DND-41 (cell line): ENCODE results near the gene MMP10.

Experiments used
- ATAC-seq: fragments of 200-7000 bp; cut with Tn5 transposase; 3 replicates; pipeline ENCODE4 v1.9.1; 2021; ENCODE audit warnings: low read depth; ENCODE audit not compliant: insufficient read depth
- DNase-seq: peaks from one replicate; pipeline ENCODE4 v3.0.0-alpha.2; 2020
- H2AFZ ChIP-seq: 2 replicates; pipeline ENCODE4 v1.6.0; 2012; ENCODE audit warnings: low read depth, low read length
- H3K27ac ChIP-seq: 2 replicates; pipeline ENCODE4 v1.5.1; 2012; ENCODE audit warnings: low read length, inconsistent platforms
- H3K27me3 ChIP-seq: fragments of 200-600 bp; sonication (generic); 2 replicates; pipeline ENCODE4 v1.6.0; 2012; ENCODE audit warnings: low read length, mild to moderate bottlenecking, inconsistent platforms; ENCODE audit not compliant: insufficient read depth, poor library complexity
- H3K36me3 ChIP-seq: 2 replicates; pipeline ENCODE4 v1.5.1; 2012; ENCODE audit warnings: low read length, inconsistent platforms; ENCODE audit not compliant: insufficient read depth
- H3K4me1 ChIP-seq: 2 replicates; pipeline ENCODE4 v1.5.1; 2012; ENCODE audit warnings: mild to moderate bottlenecking, low read length; ENCODE audit not compliant: insufficient read depth
- H3K4me2 ChIP-seq: 2 replicates; pipeline ENCODE4 v1.6.0; 2012; ENCODE audit warnings: mild to moderate bottlenecking, moderate library complexity, low read length, inconsistent platforms; ENCODE audit not compliant: insufficient read depth
- H3K4me3 ChIP-seq, 2 experiments: fragments of 200-600 bp in 1 of 2; shearing (Covaris generic) in 1 of 2; 2 replicates each; pipeline ENCODE4 v1.5.1; 2012 to 2016; ENCODE audit warnings: inconsistent platforms in 2 of 2, low read length in 2 of 2, mild to moderate bottlenecking in 2 of 2, low read depth in 1 of 2, moderate library complexity in 1 of 2
- H3K79me2 ChIP-seq: 2 replicates; pipeline ENCODE4 v1.6.0; 2012; ENCODE audit warnings: low read length, inconsistent platforms; ENCODE audit not compliant: insufficient read depth
- H3K9ac ChIP-seq: 2 replicates; pipeline ENCODE4 v1.6.0; 2012; ENCODE audit warnings: low read depth, mild to moderate bottlenecking, inconsistent platforms, low read length, moderate library complexity
- H3K9me3 ChIP-seq: 2 replicates; pipeline ENCODE4 v1.5.1; 2012; ENCODE audit warnings: low read length, moderate library complexity, mild to moderate bottlenecking, inconsistent platforms; ENCODE audit not compliant: insufficient read depth, severe bottlenecking
- H4K20me1 ChIP-seq: 2 replicates; pipeline ENCODE4 v1.6.0; 2012; ENCODE audit warnings: low read length; ENCODE audit not compliant: insufficient read depth
- CTCF ChIP-seq: IDR thresholded peaks from 2 replicates; pipeline ENCODE4 v1.5.1; 2012; ENCODE audit warnings: borderline replicate concordance, low read length, moderate library complexity, mild to moderate bottlenecking; ENCODE audit not compliant: poor library complexity, severe bottlenecking; ENCODE audit errors: extremely low read depth
- EZH2 ChIP-seq: IDR thresholded peaks from 3 replicates; pipeline ENCODE4 v1.6.1; 2012; ENCODE audit warnings: borderline replicate concordance, low read depth, mild to moderate bottlenecking, moderate library complexity, low read length, inconsistent platforms; ENCODE audit not compliant: severe bottlenecking

Gene MMP10

DNA sequence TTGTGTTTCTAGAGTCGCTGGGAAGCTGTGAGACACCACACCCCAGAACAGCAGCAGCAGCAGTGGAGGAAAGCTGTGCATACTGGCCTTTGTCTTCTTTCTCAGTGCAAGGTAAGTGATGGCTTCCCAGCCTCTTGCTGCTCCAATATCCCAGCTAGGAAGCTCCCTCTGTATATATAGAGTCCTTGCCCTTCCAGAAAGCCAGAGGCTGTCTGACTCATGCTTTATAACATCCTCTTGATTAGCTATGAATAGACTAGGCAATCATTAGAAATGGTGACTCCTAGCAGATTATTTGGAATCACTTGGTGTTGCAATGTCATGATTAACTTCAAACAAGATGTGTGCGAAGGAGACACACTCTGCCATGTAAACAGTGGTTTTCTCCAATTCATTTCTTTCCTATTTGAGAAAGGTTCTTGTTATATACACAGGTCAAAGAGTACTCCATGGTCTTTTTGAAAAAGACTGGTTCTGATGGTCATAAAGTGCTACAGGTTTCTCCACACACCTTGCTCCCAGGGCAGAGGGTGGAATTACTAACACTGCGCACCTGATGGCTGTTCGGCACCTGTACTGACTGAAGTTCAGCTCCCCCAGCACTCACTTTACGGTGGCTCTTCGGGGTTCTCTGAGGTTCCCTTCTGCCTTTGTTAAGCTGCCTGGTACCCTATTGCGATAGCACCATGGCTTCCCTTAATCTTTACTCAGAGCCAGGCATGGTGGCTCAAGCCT, 17.8 kb upstream of the MMP10 start, which contains the start of gene MMP1:
Gene MMP1 (minus strand): TSS at position 149 of the 735 bp plus-strand sequence. CDS start 68 bp downstream, at position 81.
- H3K27me3 ChIP-seq, result no peaks in the 10 kb centered on the region
- DNase-seq (no peak), ATAC-seq (no peak)
- no peak within 1 kb of the TSS for H3K27ac ChIP-seq
- no peak within 1 kb of the TSS for H3K4me3 ChIP-seq
- no peak for TF ChIP-seq CTCF
- no peak for TF ChIP-seq EZH2
- no peaks in the 10 kb centered on the region for H4K20me1 ChIP-seq
- H3K79me2 ChIP-seq, result no peaks in the 10 kb centered on the region
- H2AFZ ChIP-seq, result no peak within 1 kb of the TSS
- no peak within 1 kb of the TSS for H3K9ac ChIP-seq
- no peaks in the 10 kb centered on the region for H3K36me3 ChIP-seq
- no peak within 1 kb of the TSS for H3K4me2 ChIP-seq
- no peaks in the 10 kb centered on the region for H3K9me3 ChIP-seq
- H3K4me1 ChIP-seq, result no peaks in the 10 kb centered on the region

DNA sequence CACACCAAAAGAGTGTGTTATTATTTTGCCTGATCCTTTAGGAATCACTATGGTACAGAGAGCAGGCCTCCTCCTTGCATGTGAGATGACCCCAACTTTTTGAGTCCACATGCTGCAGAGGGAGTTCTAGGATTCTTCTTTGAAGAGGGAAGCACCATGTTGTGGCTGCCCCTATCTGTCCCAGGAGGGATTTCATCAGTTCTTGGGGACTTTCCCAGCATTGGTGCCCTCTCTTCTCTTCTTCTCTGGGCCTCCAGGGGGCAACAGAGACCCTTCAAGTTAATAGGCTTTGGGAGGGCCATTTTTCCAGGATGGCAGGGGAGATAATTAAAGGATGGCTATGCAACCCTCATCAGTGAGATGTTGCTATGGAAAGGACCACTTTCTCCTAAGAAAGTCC, 14.0 kb upstream of the MMP10 start:
- Histone ChIP-seq H4K20me1 (no peaks in the 10 kb centered on the region), H3K4me1 (no peaks in the 10 kb centered on the region), H3K27me3 (no peaks in the 10 kb centered on the region), H2AFZ (no peak overlapping the region), H3K36me3 (no peaks in the 10 kb centered on the region), H3K9ac (no peak overlapping the region), H3K4me2 (no peak overlapping the region), H3K27ac (no peak overlapping the region), H3K9me3 (no peaks in the 10 kb centered on the region), H3K4me3 (no peak overlapping the region), H3K79me2 (no peaks in the 10 kb centered on the region)
- peak; percentile 18 for DNase-seq
- peak; percentile 77 for ATAC-seq
- no peak for TF ChIP-seq EZH2
- peak; percentile 56 for TF ChIP-seq CTCF

GRCh38 chr11:102793677-102794290, 13.4 kb upstream of the MMP10 start:
- H2AFZ ChIP-seq, result no peak overlapping the region
- no peak overlapping the region for H3K4me3 ChIP-seq
- no peak overlapping the region for H3K4me2 ChIP-seq
- H4K20me1 ChIP-seq, result no peaks in the 10 kb centered on the region
- no peaks in the 10 kb centered on the region for H3K4me1 ChIP-seq
- TF ChIP-seq EZH2 (no peak), CTCF (no peak)
- no peaks in the 10 kb centered on the region for H3K27me3 ChIP-seq
- ATAC-seq, result no peak
- no peaks in the 10 kb centered on the region for H3K79me2 ChIP-seq
- H3K9me3 ChIP-seq, result no peaks in the 10 kb centered on the region
- no peaks in the 10 kb centered on the region for H3K36me3 ChIP-seq
- no peak overlapping the region for H3K9ac ChIP-seq
- no peak for DNase-seq
- H3K27ac ChIP-seq, result no peak overlapping the region
